ENCODE results near the gene KCTD14. TPM values are rescaled to one million over a fixed set of nuclear protein-coding genes. Genes with fewer than 3 reads are reported as not detected.
A peak's percentile ranks its signal among the peaks of the same experiment; 100 is the strongest.

Gene KCTD14
- total RNA-seq, 4 donors from 2014 or later = 3.3 to 7.1 (median 5.9) TPM

GRCh38 chr11:78027759-78028158 is 4.7 kb upstream of the KCTD14 start:
- no peak for DNase-seq
- no peaks in the 10 kb centered on the region for H3K9me3 ChIP-seq
- H3K27ac ChIP-seq = no peak overlapping the region
- H3K36me3 ChIP-seq = no peaks in the 10 kb centered on the region
- TF ChIP-seq POLR2A (IDR thresholded peaks at IDR 0.05) (no peak), CTCF (IDR thresholded peaks at IDR 0.05) (no peak)
- no peaks in the 10 kb centered on the region for H3K27me3 ChIP-seq
- H3K4me3 ChIP-seq = no peak overlapping the region
- H3K4me1 ChIP-seq = peaks cover 0 to 7% (median 0%) of the 10 kb centered on the region in 4 donors

GRCh38 chr11:78025378-78025777 is 2.3 kb upstream of the KCTD14 start:
- Histone ChIP-seq H3K9me3 (no peaks in the 10 kb centered on the region), H3K27me3 (no peaks in the 10 kb centered on the region), H3K4me1 (peaks cover 0 to under 1% (median 0%) of the 10 kb centered on the region in 4 donors), H3K4me3 (no peak overlapping the region), H3K36me3 (no peaks in the 10 kb centered on the region), H3K27ac (no peak overlapping the region)
- no peak for DNase-seq
- TF ChIP-seq POLR2A (IDR thresholded peaks at IDR 0.05) = no peak
- TF ChIP-seq CTCF (IDR thresholded peaks at IDR 0.05) = no peak

GRCh38 chr11:78023426-78023825 is 350 bp upstream of the KCTD14 start:
- no peak for DNase-seq
- TF ChIP-seq POLR2A (IDR thresholded peaks at IDR 0.05) (no peak), CTCF (IDR thresholded peaks at IDR 0.05) (peak in 2 of 6 experiments; percentile 2 to 12)
- Histone ChIP-seq H3K36me3 (no peaks in the 10 kb centered on the region), H3K9me3 (no peaks in the 10 kb centered on the region), H3K27me3 (no peaks in the 10 kb centered on the region), H3K27ac (peak overlapping the region in 3 of 4 donors; percentile 38 to 60 (median 43)), H3K4me3 (peak overlapping the region in 3 of 4 donors; percentile 34 to 71 (median 58)), H3K4me1 (no peaks in the 10 kb centered on the region)

GRCh38 chr11:78021611-78022010 is 1.5 kb downstream of the KCTD14 start:
- DNase-seq = no peak
- TF ChIP-seq CTCF (IDR thresholded peaks at IDR 0.05) (no peak), POLR2A (IDR thresholded peaks at IDR 0.05) (no peak)
- Histone ChIP-seq H3K36me3 (no peaks in the 10 kb centered on the region), H3K4me1 (no peaks in the 10 kb centered on the region), H3K4me3 (no peak overlapping the region), H3K27ac (no peak overlapping the region), H3K27me3 (no peaks in the 10 kb centered on the region), H3K9me3 (no peaks in the 10 kb centered on the region)

GRCh38 chr11:78020246-78020645 is 2.8 kb downstream of the KCTD14 start:
- H3K36me3 ChIP-seq = no peaks in the 10 kb centered on the region
- H3K9me3 ChIP-seq = no peaks in the 10 kb centered on the region
- TF ChIP-seq POLR2A (IDR thresholded peaks at IDR 0.05) (no peak), CTCF (IDR thresholded peaks at IDR 0.05) (no peak)
- no peak overlapping the region for H3K27ac ChIP-seq
- H3K4me3 ChIP-seq = no peak overlapping the region
- no peaks in the 10 kb centered on the region for H3K4me1 ChIP-seq
- no peaks in the 10 kb centered on the region for H3K27me3 ChIP-seq
- DNase-seq = no peak

- H3K4me1 ChIP-seq = no peaks in the 10 kb centered on the region
- H3K27ac ChIP-seq = no peak overlapping the region
- DNase-seq = no peak
- H3K27me3 ChIP-seq = no peaks in the 10 kb centered on the region
- TF ChIP-seq CTCF (IDR thresholded peaks at IDR 0.05) (no peak), POLR2A (IDR thresholded peaks at IDR 0.05) (no peak)
- no peak overlapping the region for H3K4me3 ChIP-seq
- no peaks in the 10 kb centered on the region for H3K9me3 ChIP-seq
- no peaks in the 10 kb centered on the region for H3K36me3 ChIP-seq
These were observed 3.3 kb downstream of the KCTD14 start for GRCh38 chr11:78019808-78020207.
